ENCODE measurements around the gene FAM53B.

The FAM53B gene

GRCh38 chr10:124645467-124646095 is 98.6 kb downstream of the FAM53B start:
- no peak for DNase-seq

- DNase-seq, result no peak
Measured at GRCh38 chr10:124644771-124645415, 99.3 kb downstream of the FAM53B start.

- no peak for DNase-seq
Measured at GRCh38 chr10:124644236-124644635, 99.9 kb downstream of the FAM53B start.

GRCh38 chr10:124643330-124644009 is 100.7 kb downstream of the FAM53B start:
- no peak for DNase-seq

GRCh38 chr10:124642088-124642710 is 102.0 kb downstream of the FAM53B start:
- peak in 2 of 4 experiments; percentile 19 to 27 for DNase-seq

- peak; percentile 72 to 87 (median 83) for DNase-seq
Measured at GRCh38 chr10:124641282-124642087, 102.7 kb downstream of the FAM53B start.

GRCh38 chr10:124640538-124641231 is 103.5 kb downstream of the FAM53B start:
- DNase-seq, result peak; percentile 80 to 93 (median 88)

- DNase-seq, result no peak
Measured at GRCh38 chr10:124640056-124640455, 104.1 kb downstream of the FAM53B start.

- no peak for DNase-seq
Measured at GRCh38 chr10:124639646-124640045, 104.5 kb downstream of the FAM53B start.

- DNase-seq, result no peak
Measured at GRCh38 chr10:124639206-124639605, 105.0 kb downstream of the FAM53B start.

GRCh38 chr10:124637746-124638145 is 106.4 kb downstream of the FAM53B start:
- no peak for DNase-seq

GRCh38 chr10:124637091-124637700 is 107.0 kb downstream of the FAM53B start:
- no peak for DNase-seq

- DNase-seq, result peak in 1 of 4 experiments; percentile 31
Measured at GRCh38 chr10:124636271-124636995, 107.7 kb downstream of the FAM53B start.

- no peak for DNase-seq
Measured at GRCh38 chr10:124632566-124632965, 111.6 kb downstream of the FAM53B start.

- DNase-seq, result peak in 3 of 4 experiments; percentile 22 to 54 (median 52)
Measured at GRCh38 chr10:124632064-124632531, 112.1 kb downstream of the FAM53B start.

- DNase-seq, result no peak
Measured at GRCh38 chr10:124630551-124630950, 113.6 kb downstream of the FAM53B start.

GRCh38 chr10:124629842-124630241 is 114.3 kb downstream of the FAM53B start:
- no peak for DNase-seq

- DNase-seq, result no peak
Measured at GRCh38 chr10:124629415-124629814, 114.8 kb downstream of the FAM53B start.

GRCh38 chr10:124628676-124629021 is 115.5 kb downstream of the FAM53B start:
- DNase-seq, result no peak

GRCh38 chr10:124627866-124628675 is 116.1 kb downstream of the FAM53B start:
- DNase-seq, result peak; percentile 59 to 82 (median 78)
